ENCODE measurements around the gene MTERF4. TPM values are rescaled to one million over a fixed set of nuclear protein-coding genes. Genes with fewer than 3 reads are reported as not detected.

The MTERF4 gene
- total and polyA plus RNA-seq, 11 donors = 16.4 to 29.1 (median 23.0) TPM

DNA sequence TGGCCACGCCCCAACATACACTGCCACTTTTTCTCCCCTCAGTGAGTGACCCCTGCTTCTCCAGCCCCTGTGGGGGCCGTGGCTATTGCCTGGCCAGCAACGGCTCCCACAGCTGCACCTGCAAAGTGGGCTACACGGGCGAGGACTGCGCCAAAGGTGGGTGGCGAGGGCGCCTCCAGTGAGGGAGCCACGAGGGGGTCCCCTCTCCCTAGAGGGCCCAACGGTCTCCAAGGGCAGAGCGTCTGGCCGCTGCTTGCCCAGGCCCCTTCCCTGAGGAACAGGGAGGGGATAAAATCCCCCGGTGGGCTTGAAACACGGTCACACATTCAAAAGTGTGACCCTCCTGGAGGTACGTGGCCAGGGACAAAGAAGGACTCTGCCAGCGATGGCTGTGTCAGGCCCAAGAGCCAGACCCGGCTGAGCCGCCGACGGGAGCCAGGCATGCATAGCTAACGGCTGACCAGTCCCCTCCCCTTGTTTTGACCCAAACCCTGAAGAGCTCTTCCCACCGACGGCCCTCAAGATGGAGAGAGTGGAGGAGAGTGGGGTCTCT is 37.2 kb downstream of the MTERF4 start:
- peak in 1 of 5 donors; percentile 44 for DNase-seq
- WGBS, 4 donors = 84 to 87% (median 86%) methylated on average over 21 to 23 of the region's 23 CpGs
- Histone ChIP-seq H3K4me1 (peaks cover 0 to 9% (median 0%) of the 10 kb centered on the region in 12 donors), H3K27me3 (no peaks in the 10 kb centered on the region), H3K9me3 (no peaks in the 10 kb centered on the region), H3K36me3 (peaks cover 0 to 36% (median 5%) of the 10 kb centered on the region in 9 donors), H3K27ac (no peak overlapping the region), H3K4me3 (no peak overlapping the region)
- intact Hi-C loops (cut with DNase I) = no loop called here
- TF ChIP-seq POLR2A (IDR thresholded peaks at IDR 0.05) = no peak
- TF ChIP-seq, protein P1, sequence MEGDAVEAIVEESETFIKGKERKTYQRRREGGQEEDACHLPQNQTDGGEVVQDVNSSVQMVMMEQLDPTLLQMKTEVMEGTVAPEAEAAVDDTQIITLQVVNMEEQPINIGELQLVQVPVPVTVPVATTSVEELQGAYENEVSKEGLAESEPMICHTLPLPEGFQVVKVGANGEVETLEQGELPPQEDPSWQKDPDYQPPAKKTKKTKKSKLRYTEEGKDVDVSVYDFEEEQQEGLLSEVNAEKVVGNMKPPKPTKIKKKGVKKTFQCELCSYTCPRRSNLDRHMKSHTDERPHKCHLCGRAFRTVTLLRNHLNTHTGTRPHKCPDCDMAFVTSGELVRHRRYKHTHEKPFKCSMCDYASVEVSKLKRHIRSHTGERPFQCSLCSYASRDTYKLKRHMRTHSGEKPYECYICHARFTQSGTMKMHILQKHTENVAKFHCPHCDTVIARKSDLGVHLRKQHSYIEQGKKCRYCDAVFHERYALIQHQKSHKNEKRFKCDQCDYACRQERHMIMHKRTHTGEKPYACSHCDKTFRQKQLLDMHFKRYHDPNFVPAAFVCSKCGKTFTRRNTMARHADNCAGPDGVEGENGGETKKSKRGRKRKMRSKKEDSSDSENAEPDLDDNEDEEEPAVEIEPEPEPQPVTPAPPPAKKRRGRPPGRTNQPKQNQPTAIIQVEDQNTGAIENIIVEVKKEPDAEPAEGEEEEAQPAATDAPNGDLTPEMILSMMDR (IDR thresholded peaks at IDR 0.05) = no peak
- no peak for ATAC-seq

DNA sequence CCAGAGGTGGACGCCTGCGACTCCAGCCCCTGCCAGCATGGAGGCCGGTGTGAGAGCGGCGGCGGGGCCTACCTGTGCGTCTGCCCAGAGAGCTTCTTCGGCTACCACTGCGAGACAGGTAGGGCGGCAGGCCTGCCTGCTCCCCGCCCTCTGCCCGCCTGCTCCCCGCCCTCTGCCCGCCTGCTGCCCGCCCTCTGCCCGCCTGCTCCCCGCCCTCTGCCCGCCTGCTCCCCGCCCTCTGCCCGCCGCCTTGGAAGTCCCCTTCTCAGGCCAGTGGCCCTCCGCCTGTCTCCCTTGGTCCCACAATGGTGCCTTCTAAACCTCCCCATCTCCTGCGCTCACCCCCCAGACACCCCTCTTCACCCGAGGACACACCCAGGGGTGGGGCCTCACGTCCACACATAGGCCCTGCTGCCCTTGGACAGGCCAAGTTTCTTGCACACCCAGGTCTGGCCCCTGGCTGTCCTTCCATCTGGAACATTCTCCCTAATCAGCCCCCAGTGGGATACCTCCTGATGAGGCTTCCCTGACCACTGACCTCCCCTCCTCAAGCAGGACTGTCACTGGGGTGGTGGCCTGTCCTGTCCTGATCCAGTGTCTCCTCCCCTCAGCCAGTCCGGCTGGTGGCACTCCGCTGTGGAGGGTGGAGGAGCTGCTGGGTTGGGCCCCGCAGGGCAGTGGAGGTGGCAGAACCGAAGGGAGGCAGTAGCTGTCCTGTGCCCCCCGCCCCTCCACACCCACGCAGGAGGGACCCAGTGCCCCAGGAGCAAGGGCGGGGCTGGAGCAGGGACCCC is 37.9 kb downstream of the MTERF4 start:
- peaks cover 0 to 30% (median 5%) of the 10 kb centered on the region in 9 donors for H3K36me3 ChIP-seq
- H3K4me3 ChIP-seq = peak overlapping the region in 2 of 12 donors; percentile 9 to 19
- intact Hi-C loops (cut with DNase I) = no loop called here
- no peak overlapping the region for H3K27ac ChIP-seq
- DNase-seq = peak in 1 of 5 donors; percentile 60
- peak; percentile 13 to 57 (median 46) for ATAC-seq
- no peaks in the 10 kb centered on the region for H3K27me3 ChIP-seq
- peaks cover 0 to 9% (median 0%) of the 10 kb centered on the region in 12 donors for H3K4me1 ChIP-seq
- no peak for TF ChIP-seq POLR2A (IDR thresholded peaks at IDR 0.05)
- TF ChIP-seq, protein P1 (IDR thresholded peaks at IDR 0.05) = no peak
- no peaks in the 10 kb centered on the region for H3K9me3 ChIP-seq
- WGBS, 4 donors = 20 to 70% (median 32%) methylated on average over 20 to 32 of the region's 32 CpGs

DNA sequence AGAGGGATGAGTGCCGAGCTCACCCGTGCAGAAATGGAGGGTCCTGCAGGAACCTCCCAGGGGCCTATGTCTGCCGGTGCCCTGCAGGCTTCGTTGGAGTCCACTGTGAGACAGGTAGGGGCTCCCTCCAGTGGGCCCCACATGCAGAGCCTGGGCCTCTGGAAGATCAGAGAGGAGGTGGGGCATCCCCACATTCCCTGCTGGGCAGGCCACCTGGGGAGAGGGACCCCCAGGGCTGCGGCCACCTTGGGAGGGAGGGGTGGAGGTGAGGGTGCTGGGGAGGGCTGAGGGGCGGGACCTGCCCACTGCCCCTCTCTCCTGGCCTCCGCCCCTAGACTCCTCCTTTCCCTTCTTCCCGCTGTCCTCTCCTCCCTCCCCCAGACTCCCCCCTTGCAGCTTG is 38.5 kb downstream of the MTERF4 start:
- 42 to 45% (median 43%) methylated on average over 5 to 8 of the region's 8 CpGs for WGBS, 4 donors
- TF ChIP-seq, protein P1 (IDR thresholded peaks at IDR 0.05) = peak in 1 of 12 donors; percentile 13
- no peak for TF ChIP-seq POLR2A (IDR thresholded peaks at IDR 0.05)
- Histone ChIP-seq H3K4me1 (peaks cover 0 to 9% (median 0%) of the 10 kb centered on the region in 12 donors), H3K27me3 (no peaks in the 10 kb centered on the region), H3K36me3 (peaks cover 0 to 24% (median 0%) of the 10 kb centered on the region in 9 donors), H3K27ac (no peak overlapping the region), H3K4me3 (peak overlapping the region in 2 of 12 donors; percentile 9 to 19), H3K9me3 (no peaks in the 10 kb centered on the region)
- peak in 2 of 4 donors; percentile 9 to 29 for ATAC-seq
- intact Hi-C loops (cut with DNase I) = no loop called here
- DNase-seq = peak in 1 of 5 donors; percentile 49

DNA sequence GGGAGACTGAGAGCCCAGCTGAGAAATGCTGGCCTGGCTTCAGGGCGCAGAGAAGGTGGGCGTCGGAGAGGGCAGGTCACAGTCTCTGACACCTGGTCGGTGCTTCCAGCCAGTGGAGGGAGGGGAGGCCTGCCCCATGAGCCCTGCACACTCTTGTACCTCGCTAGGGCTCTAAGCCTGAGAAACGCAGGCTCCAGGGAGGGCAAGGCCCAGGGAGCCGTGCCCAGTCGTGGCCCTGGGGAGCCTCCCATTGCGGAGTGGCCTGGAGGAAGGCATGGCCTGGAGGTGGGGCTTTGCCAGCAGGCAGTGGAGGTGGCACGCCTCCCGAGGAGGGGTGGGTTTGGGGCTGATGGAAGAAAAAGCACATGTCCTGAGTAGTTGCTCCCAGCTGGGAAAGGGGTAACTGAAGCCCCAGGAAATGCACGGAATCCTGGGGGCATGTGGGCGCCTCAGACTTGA is 39.0 kb downstream of the MTERF4 start:
- H3K9me3 ChIP-seq = no peaks in the 10 kb centered on the region
- no peak overlapping the region for H3K27ac ChIP-seq
- peaks cover 0 to 9% (median 0%) of the 10 kb centered on the region in 12 donors for H3K4me1 ChIP-seq
- no peaks in the 10 kb centered on the region for H3K27me3 ChIP-seq
- WGBS, 4 donors = 60 to 70% (median 66%) methylated on average over 12 to 13 of the region's 13 CpGs
- peaks cover 0 to 21% (median 0%) of the 10 kb centered on the region in 9 donors for H3K36me3 ChIP-seq
- TF ChIP-seq, protein P1 (IDR thresholded peaks at IDR 0.05) = no peak
- no peak for TF ChIP-seq POLR2A (IDR thresholded peaks at IDR 0.05)
- ATAC-seq = peak in 3 of 4 donors; percentile 11 to 13 (median 12)
- no peak for DNase-seq
- H3K4me3 ChIP-seq = no peak overlapping the region
- intact Hi-C loops (cut with DNase I) = no loop called here
